Aorta (tissue), 5 donors: ENCODE measurements around the gene NKX2-3. TPM values are rescaled to one million over a fixed set of nuclear protein-coding genes. Genes with fewer than 3 reads are reported as not detected.

Source experiments
- ATAC-seq: fragments of 200-7000 bp; cut with Tn5 transposase; one replicate; pipeline ENCODE4 v1.9.1; 2022; ENCODE audit warnings: moderate library complexity; ENCODE audit not compliant: low FRiP score
- DNase-seq, 2 donors: peaks; one replicate each; pipeline ENCODE4 v3.0.0-alpha.2; 2020
- H3K27ac ChIP-seq, 2 donors: one replicate each; pipeline ENCODE4 v1.5.1; 2013; ENCODE audit warnings: low read length in 2 of 2, mild to moderate bottlenecking in 2 of 2, moderate library complexity in 2 of 2, control low read depth in 1 of 2, inconsistent platforms in 1 of 2, low read depth in 1 of 2
- H3K27me3 ChIP-seq, 2 donors: one replicate each; pipeline ENCODE4 v1.6.1; 2013; ENCODE audit warnings: control low read depth in 1 of 2, low read length in 1 of 2, mild to moderate bottlenecking in 1 of 2, moderate library complexity in 1 of 2; ENCODE audit not compliant: insufficient read depth in 2 of 2, control insufficient read depth in 1 of 2
- H3K36me3 ChIP-seq, 2 donors: one replicate each; pipeline ENCODE4 v1.6.1; 2013; ENCODE audit warnings: control low read depth in 1 of 2, low read length in 1 of 2, mild to moderate bottlenecking in 1 of 2; ENCODE audit not compliant: insufficient read depth in 2 of 2, control insufficient read depth in 1 of 2
- H3K4me1 ChIP-seq, 2 donors: one replicate each; pipeline ENCODE4 v1.6.1; 2013; ENCODE audit warnings: low read length in 2 of 2, control low read depth in 1 of 2, mild to moderate bottlenecking in 1 of 2, moderate library complexity in 1 of 2; ENCODE audit not compliant: insufficient read depth in 2 of 2, control insufficient read depth in 1 of 2
- H3K4me3 ChIP-seq, 2 donors: one replicate each; pipeline ENCODE4 v1.5.1; 2013; ENCODE audit warnings: low read length in 2 of 2, control low read depth in 1 of 2, mild to moderate bottlenecking in 1 of 2
- H3K9me3 ChIP-seq: one replicate; pipeline ENCODE4 v1.6.1; 2013; ENCODE audit warnings: mild to moderate bottlenecking, low read length; ENCODE audit not compliant: control insufficient read depth
- WGBS, 2 donors: extraction: QIAGEN DNeasy Blood & Tissue Kit; methylation state at CpG; one replicate each; pipeline ENCODE4 v1.1.7; 2013; 5-methylcytosine and 5-hydroxymethylcytosine counted together
- intact Hi-C, 2 donors: fragments of 100-400 bp; cut with DNase I; formaldehyde crosslinking; loops; one replicate each; pipeline versions ENCODE4 v1.14.2 to v1.15.0; 2022
- polyA plus RNA-seq, 2 donors: library from polyadenylated mRNA; stranded (reverse); fragments of 200-250 nt; gene quantifications; one replicate each; pipeline ENCODE4 v1.2.3, GENCODE V29; 2013
- total RNA-seq, 2 donors: library from RNA; stranded (reverse); fragmentation: NEBNext Ultra II Directional; extraction: Animal tissue kit (Norgen Biotek cat#: 25700); gene quantifications; one replicate each; pipeline ENCODE4 v1.2.1, GENCODE V29; 2021
- donor health status: healthy with polysubstance abuse.
- donor health status: Bipolar disorder and iron deficiency.
- donor health status: DM: no; HTN: no; CAD: no.
- donor health status: DM: no; HTN: no; CAD: no.
- donor health status: DM: yes; HTN: yes; CAD: no.

The NKX2-3 gene
- total and polyA plus RNA-seq, 4 donors: 0.05 to 0.60 (median 0.50) TPM; not detected in 1

- WGBS, 2 donors: 11 to 16% methylated on average over 40 of the region's 40 CpGs
- H3K4me3 ChIP-seq: no peak overlapping the region
- DNase-seq: no peak
- no peaks in the 10 kb centered on the region for H3K36me3 ChIP-seq
- no peaks in the 10 kb centered on the region for H3K4me1 ChIP-seq
- peaks cover 0 to 2% of the 10 kb centered on the region in 2 donors for H3K27me3 ChIP-seq
- peaks cover 1% of the 10 kb centered on the region for H3K9me3 ChIP-seq
- intact Hi-C loops: no loop called here
- no peak overlapping the region for H3K27ac ChIP-seq
- ATAC-seq: no peak
Observed at GRCh38 chr10:99531026-99531695, 1.6 kb upstream of the NKX2-3 start.

- no peak for DNase-seq
- no peak overlapping the region for H3K4me3 ChIP-seq
- H3K4me1 ChIP-seq: no peaks in the 10 kb centered on the region
- H3K9me3 ChIP-seq: peaks cover 1% of the 10 kb centered on the region
- H3K36me3 ChIP-seq: no peaks in the 10 kb centered on the region
- 64% methylated on average over 25 of the region's 25 CpGs for WGBS, 2 donors
- intact Hi-C loops: no loop called here
- H3K27me3 ChIP-seq: peaks cover 0 to 2% of the 10 kb centered on the region in 2 donors
- no peak overlapping the region for H3K27ac ChIP-seq
- no peak for ATAC-seq
Observed at GRCh38 chr10:99531696-99532593, 797 bp upstream of the NKX2-3 start.

- H3K4me1 ChIP-seq: no peaks in the 10 kb centered on the region
- peaks cover 1% of the 10 kb centered on the region for H3K9me3 ChIP-seq
- 18 to 19% methylated on average over 38 of the region's 38 CpGs for WGBS, 2 donors
- no peak overlapping the region for H3K27ac ChIP-seq
- DNase-seq: no peak
- intact Hi-C loops: no loop called here
- ATAC-seq: no peak
- no peaks in the 10 kb centered on the region for H3K36me3 ChIP-seq
- peaks cover 0 to 2% of the 10 kb centered on the region in 2 donors for H3K27me3 ChIP-seq
- H3K4me3 ChIP-seq: no peak overlapping the region
Observed at GRCh38 chr10:99533496-99534449, 1.0 kb downstream of the NKX2-3 start.

GRCh38 chr10:99534450-99534938 lies 1.8 kb downstream of the NKX2-3 start:
- H3K27ac ChIP-seq: no peak overlapping the region
- no peak overlapping the region for H3K4me3 ChIP-seq
- peaks cover 1% of the 10 kb centered on the region for H3K9me3 ChIP-seq
- H3K4me1 ChIP-seq: no peaks in the 10 kb centered on the region
- H3K36me3 ChIP-seq: no peaks in the 10 kb centered on the region
- ATAC-seq (no peak), DNase-seq (no peak)
- intact Hi-C loops: no loop called here
- 20 to 22% methylated on average over 26 of the region's 26 CpGs for WGBS, 2 donors
- peaks cover 0 to 2% of the 10 kb centered on the region in 2 donors for H3K27me3 ChIP-seq

- Histone ChIP-seq H3K27me3 (peaks cover 0 to 2% of the 10 kb centered on the region in 2 donors), H3K4me3 (peak overlapping the region in 1 of 2 donors; percentile 27), H3K27ac (no peak overlapping the region), H3K9me3 (peaks cover 1% of the 10 kb centered on the region), H3K4me1 (no peaks in the 10 kb centered on the region), H3K36me3 (no peaks in the 10 kb centered on the region)
- ATAC-seq (peak; percentile 61), DNase-seq (no peak)
- 1% methylated on average over 60 to 100 of the region's 100 CpGs for whole genome bisulfite sequencing, 2 donors
- intact Hi-C loops: no loop called here
Observed at GRCh38 chr10:99534939-99535763, 2.4 kb downstream of the NKX2-3 start.

GRCh38 chr10:99535764-99536337 lies 3.1 kb downstream of the NKX2-3 start:
- Histone ChIP-seq H3K36me3 (no peaks in the 10 kb centered on the region), H3K4me3 (peak overlapping the region in 1 of 2 donors; percentile 27), H3K4me1 (no peaks in the 10 kb centered on the region), H3K9me3 (peaks cover 1% of the 10 kb centered on the region), H3K27me3 (peaks cover 0 to 2% of the 10 kb centered on the region in 2 donors), H3K27ac (no peak overlapping the region)
- WGBS, 2 donors: 15 to 19% methylated on average over 41 to 42 of the region's 42 CpGs
- intact Hi-C loops: no loop called here
- ATAC-seq (no peak), DNase-seq (no peak)

- Histone ChIP-seq H3K4me3 (no peak overlapping the region), H3K27ac (no peak overlapping the region), H3K4me1 (no peaks in the 10 kb centered on the region), H3K27me3 (peaks cover 0 to 2% of the 10 kb centered on the region in 2 donors), H3K36me3 (no peaks in the 10 kb centered on the region), H3K9me3 (peaks cover 1% of the 10 kb centered on the region)
- intact Hi-C loops: no loop called here
- no peak for DNase-seq
- no peak for ATAC-seq
- 19 to 24% methylated on average over 38 to 40 of the region's 40 CpGs for WGBS, 2 donors
Observed at GRCh38 chr10:99536338-99537085, 3.8 kb downstream of the NKX2-3 start.
